Large intestine (tissue), 3 donors: ENCODE measurements around the gene HIVEP3. TPM values are rescaled to one million over a fixed set of nuclear protein-coding genes. Genes with fewer than 3 reads are reported as not detected.

Source experiments
- DNase-seq, 2 donors: peaks; one replicate each; pipeline versions ENCODE4 v3.0.0 to v3.0.0-alpha.2; 2013
- H3K27ac ChIP-seq: one replicate; pipeline ENCODE4 v1.5.1; 2013; ENCODE audit warnings: low read length
- H3K27me3 ChIP-seq: 2 replicates; pipeline ENCODE4 v1.6.1; 2013; ENCODE audit warnings: low read length; ENCODE audit not compliant: control insufficient read depth, insufficient read depth
- H3K36me3 ChIP-seq: 2 replicates; pipeline ENCODE4 v1.6.1; 2013; ENCODE audit warnings: low read length; ENCODE audit not compliant: control insufficient read depth, insufficient read depth
- H3K4me1 ChIP-seq: one replicate; pipeline ENCODE4 v1.6.1; 2013; ENCODE audit warnings: low read length; ENCODE audit not compliant: control insufficient read depth, insufficient read depth
- H3K4me3 ChIP-seq: one replicate; pipeline ENCODE4 v1.5.1; 2013; ENCODE audit warnings: low read length
- H3K9me3 ChIP-seq: one replicate; pipeline ENCODE4 v1.6.1; 2013; ENCODE audit warnings: mild to moderate bottlenecking, low read depth, low read length, moderate library complexity; ENCODE audit not compliant: control insufficient read depth
- WGBS: methylation state at CpG from one replicate; pipeline ENCODE4 v1.1.5; 2013; ENCODE audit warnings: low lambda C conversion rate; ENCODE audit not compliant: insufficient coverage; 5-methylcytosine and 5-hydroxymethylcytosine counted together
- polyA plus RNA-seq: library from polyadenylated mRNA; unstranded; fragments of 120-200 nt; gene quantifications from one replicate; pipeline ENCODE4 v1.2.1, GENCODE V29; 2013

Gene HIVEP3
- polyA plus RNA-seq, 1 donor: 2.6 TPM

GRCh38 chr1:41735139-41735538 is 183.6 kb downstream of the HIVEP3 start:
- no CpG with 5 or more reads among the region's 4 CpGs for WGBS
- Histone ChIP-seq H3K9me3 (no peaks in the 10 kb centered on the region), H3K4me1 (no peaks in the 10 kb centered on the region), H3K27ac (no peak overlapping the region), H3K27me3 (peaks cover 6% of the 10 kb centered on the region), H3K4me3 (no peak overlapping the region), H3K36me3 (no peaks in the 10 kb centered on the region)
- no peak for DNase-seq

- Histone ChIP-seq H3K27me3 (peaks cover 6% of the 10 kb centered on the region), H3K9me3 (no peaks in the 10 kb centered on the region), H3K27ac (no peak overlapping the region), H3K4me1 (no peaks in the 10 kb centered on the region), H3K36me3 (no peaks in the 10 kb centered on the region), H3K4me3 (no peak overlapping the region)
- no CpG with 5 or more reads among the region's 11 CpGs for WGBS
- no peak for DNase-seq
These were observed 184.3 kb downstream of the HIVEP3 start for GRCh38 chr1:41734201-41734970.

- Histone ChIP-seq H3K27me3 (peaks cover 6% of the 10 kb centered on the region), H3K4me3 (no peak overlapping the region), H3K9me3 (no peaks in the 10 kb centered on the region), H3K36me3 (no peaks in the 10 kb centered on the region), H3K4me1 (no peaks in the 10 kb centered on the region), H3K27ac (no peak overlapping the region)
- DNase-seq: no peak
- WGBS: no CpG with 5 or more reads among the region's 2 CpGs
These were observed 185.0 kb downstream of the HIVEP3 start for GRCh38 chr1:41733725-41734124.

GRCh38 chr1:41733021-41733420 is 185.7 kb downstream of the HIVEP3 start:
- Histone ChIP-seq H3K36me3 (no peaks in the 10 kb centered on the region), H3K9me3 (no peaks in the 10 kb centered on the region), H3K27ac (no peak overlapping the region), H3K4me3 (no peak overlapping the region), H3K27me3 (peaks cover 6% of the 10 kb centered on the region), H3K4me1 (no peaks in the 10 kb centered on the region)
- WGBS: no CpG with 5 or more reads among the region's 2 CpGs
- no peak for DNase-seq

GRCh38 chr1:41731516-41732030 is 187.1 kb downstream of the HIVEP3 start:
- Histone ChIP-seq H3K27me3 (peaks cover 6% of the 10 kb centered on the region), H3K4me1 (no peaks in the 10 kb centered on the region)
- WGBS: no CpG with 5 or more reads among the region's 2 CpGs

GRCh38 chr1:41730806-41731205 is 187.9 kb downstream of the HIVEP3 start:
- no peak overlapping the region for H3K27ac ChIP-seq
- DNase-seq: no peak
- peaks cover 3% of the 10 kb centered on the region for H3K27me3 ChIP-seq
- no CpG with 5 or more reads among the region's 4 CpGs for WGBS
- H3K4me1 ChIP-seq: no peaks in the 10 kb centered on the region
- H3K36me3 ChIP-seq: no peaks in the 10 kb centered on the region
- no peak overlapping the region for H3K4me3 ChIP-seq
- no peaks in the 10 kb centered on the region for H3K9me3 ChIP-seq

More at GRCh38 chr1:41731516-41732030, 187.1 kb downstream of the HIVEP3 start:
- H3K4me3 ChIP-seq: no peak overlapping the region
- no peaks in the 10 kb centered on the region for H3K9me3 ChIP-seq
- no peak overlapping the region for H3K27ac ChIP-seq
- H3K36me3 ChIP-seq: no peaks in the 10 kb centered on the region
- DNase-seq: no peak

- Histone ChIP-seq H3K27ac (no peak overlapping the region), H3K9me3 (no peaks in the 10 kb centered on the region), H3K4me3 (no peak overlapping the region), H3K36me3 (no peaks in the 10 kb centered on the region), H3K27me3 (no peaks in the 10 kb centered on the region), H3K4me1 (no peaks in the 10 kb centered on the region)
- WGBS: no CpG with 5 or more reads among the region's 12 CpGs
- DNase-seq: no peak
These were observed 190.1 kb downstream of the HIVEP3 start for GRCh38 chr1:41728403-41729202.

- H3K4me3 ChIP-seq: no peak overlapping the region
- no peak for DNase-seq
- no peaks in the 10 kb centered on the region for H3K27me3 ChIP-seq
- H3K4me1 ChIP-seq: no peaks in the 10 kb centered on the region
- H3K9me3 ChIP-seq: no peaks in the 10 kb centered on the region
- no CpG with 5 or more reads among the region's 4 CpGs for WGBS
- H3K36me3 ChIP-seq: no peaks in the 10 kb centered on the region
- H3K27ac ChIP-seq: no peak overlapping the region
These were observed 191.0 kb downstream of the HIVEP3 start for GRCh38 chr1:41727749-41728115.

- 25% methylated on average over 2 of the region's 24 CpGs for WGBS
- peak in 1 of 2 donors; percentile 11 for DNase-seq
These were observed 191.6 kb downstream of the HIVEP3 start for GRCh38 chr1:41726899-41727748.

GRCh38 chr1:41726292-41726691 is 192.4 kb downstream of the HIVEP3 start:
- H3K4me1 ChIP-seq: no peaks in the 10 kb centered on the region
- H3K27ac ChIP-seq: no peak overlapping the region
- H3K9me3 ChIP-seq: no peaks in the 10 kb centered on the region
- H3K27me3 ChIP-seq: no peaks in the 10 kb centered on the region
- WGBS: no CpG with 5 or more reads among the region's 4 CpGs
- no peak for DNase-seq
- H3K4me3 ChIP-seq: no peak overlapping the region
- H3K36me3 ChIP-seq: no peaks in the 10 kb centered on the region

More at GRCh38 chr1:41726899-41727748, 191.6 kb downstream of the HIVEP3 start:
- no peak overlapping the region for H3K27ac ChIP-seq
- H3K9me3 ChIP-seq: no peaks in the 10 kb centered on the region
- H3K27me3 ChIP-seq: no peaks in the 10 kb centered on the region
- no peak overlapping the region for H3K4me3 ChIP-seq
- H3K4me1 ChIP-seq: no peaks in the 10 kb centered on the region
- H3K36me3 ChIP-seq: no peaks in the 10 kb centered on the region
